GM19351 (cell line): ENCODE data around the gene MCF2L2.
A peak's percentile ranks its signal among the peaks of the same experiment; 100 is the strongest.

Experiments used
- ATAC-seq: cut with Tn5 transposase; IDR thresholded peaks from one replicate; pipeline ENCODE4 v1.9.1; 2021; ENCODE audit warnings: mild to moderate bottlenecking, moderate library complexity; ENCODE audit not compliant: unreplicated experiment

Gene MCF2L2

GRCh38 chr3:183401678-183402077, 26.7 kb downstream of the MCF2L2 start:
- ATAC-seq, result no peak

- ATAC-seq, result no peak
Measured at GRCh38 chr3:183400352-183400751, 28.1 kb downstream of the MCF2L2 start.

- ATAC-seq, result no peak
Measured at GRCh38 chr3:183396662-183397391, 31.6 kb downstream of the MCF2L2 start.

GRCh38 chr3:183394150-183394549, 34.3 kb downstream of the MCF2L2 start:
- no peak for ATAC-seq

DNA sequence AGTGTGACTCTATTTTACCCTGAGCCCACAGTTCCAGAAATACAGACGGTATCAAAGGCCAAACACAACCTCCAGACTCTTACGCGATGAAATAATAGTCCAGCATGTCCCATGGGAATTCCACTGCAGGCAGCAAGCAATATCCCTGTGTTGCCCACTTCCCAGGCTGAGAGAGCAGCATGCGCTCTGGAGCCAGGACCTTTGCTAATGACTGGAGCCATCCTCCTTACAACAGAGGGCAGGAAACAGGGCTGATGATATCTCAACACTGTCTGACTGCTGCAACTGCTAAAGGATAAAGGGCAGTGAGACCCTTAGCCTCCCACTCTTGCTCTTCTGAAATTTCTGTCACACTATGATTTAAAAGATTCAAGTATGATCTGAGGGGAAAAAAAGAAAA, 34.8 kb downstream of the MCF2L2 start:
- ATAC-seq, result no peak

GRCh38 chr3:183392186-183393034, 36.0 kb downstream of the MCF2L2 start:
- no peak for ATAC-seq

- ATAC-seq, result no peak
Measured at GRCh38 chr3:183391460-183391859, 37.0 kb downstream of the MCF2L2 start.

DNA sequence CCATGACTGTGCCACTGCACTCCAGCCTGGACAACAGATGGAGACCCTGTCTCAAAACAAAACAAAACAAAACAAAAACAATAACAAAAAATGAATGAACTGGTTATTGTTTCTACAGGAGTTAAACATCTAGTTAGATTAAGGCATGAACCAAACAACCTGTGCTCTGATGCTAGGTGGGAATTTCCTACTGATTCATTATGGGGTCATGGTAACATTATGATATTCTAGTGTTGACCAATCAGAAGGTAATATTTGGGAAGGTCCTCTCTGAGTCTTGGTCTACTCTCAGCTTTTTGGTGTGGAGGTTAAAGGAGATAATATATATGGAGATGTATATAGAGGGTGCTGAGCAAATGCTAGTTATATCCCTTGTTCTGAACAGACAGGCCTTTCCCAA, 37.6 kb downstream of the MCF2L2 start:
- ATAC-seq, result no peak

DNA sequence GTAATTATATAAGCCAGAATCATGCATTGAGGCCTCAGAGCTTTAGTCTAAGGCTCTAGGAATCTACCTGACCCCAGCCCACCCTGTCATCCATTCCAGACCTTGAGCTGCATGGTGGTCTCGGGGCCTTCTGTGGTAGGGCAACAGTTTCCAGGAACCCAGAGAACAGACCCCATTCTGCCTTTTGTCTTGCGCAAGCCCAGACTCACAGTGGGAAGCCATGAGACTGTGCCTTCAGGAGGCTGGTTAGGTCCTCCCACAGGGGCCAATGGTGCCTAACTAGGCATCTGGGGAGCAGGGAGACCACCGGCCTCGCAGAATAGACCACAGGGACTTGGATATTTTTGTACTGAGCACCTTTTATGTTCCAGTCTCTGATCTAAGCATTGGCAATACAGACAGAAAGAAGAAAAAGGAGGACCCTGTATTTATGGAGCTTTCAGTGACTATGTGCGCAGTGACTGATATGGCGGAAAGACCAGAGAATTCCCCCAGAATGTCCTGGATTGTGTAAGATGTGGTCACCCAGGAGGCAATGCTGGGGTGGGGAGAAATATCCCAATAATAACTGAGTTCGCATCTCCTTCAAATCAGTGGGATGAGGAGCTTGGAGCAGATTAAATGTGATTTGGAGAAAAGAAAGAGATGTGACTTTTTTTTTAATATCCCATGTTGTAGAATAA, 40.1 kb downstream of the MCF2L2 start:
- ATAC-seq, result no peak

- ATAC-seq, result no peak
Measured at GRCh38 chr3:183387797-183388196, 40.6 kb downstream of the MCF2L2 start.

GRCh38 chr3:183386651-183387050, 41.8 kb downstream of the MCF2L2 start:
- no peak for ATAC-seq

DNA sequence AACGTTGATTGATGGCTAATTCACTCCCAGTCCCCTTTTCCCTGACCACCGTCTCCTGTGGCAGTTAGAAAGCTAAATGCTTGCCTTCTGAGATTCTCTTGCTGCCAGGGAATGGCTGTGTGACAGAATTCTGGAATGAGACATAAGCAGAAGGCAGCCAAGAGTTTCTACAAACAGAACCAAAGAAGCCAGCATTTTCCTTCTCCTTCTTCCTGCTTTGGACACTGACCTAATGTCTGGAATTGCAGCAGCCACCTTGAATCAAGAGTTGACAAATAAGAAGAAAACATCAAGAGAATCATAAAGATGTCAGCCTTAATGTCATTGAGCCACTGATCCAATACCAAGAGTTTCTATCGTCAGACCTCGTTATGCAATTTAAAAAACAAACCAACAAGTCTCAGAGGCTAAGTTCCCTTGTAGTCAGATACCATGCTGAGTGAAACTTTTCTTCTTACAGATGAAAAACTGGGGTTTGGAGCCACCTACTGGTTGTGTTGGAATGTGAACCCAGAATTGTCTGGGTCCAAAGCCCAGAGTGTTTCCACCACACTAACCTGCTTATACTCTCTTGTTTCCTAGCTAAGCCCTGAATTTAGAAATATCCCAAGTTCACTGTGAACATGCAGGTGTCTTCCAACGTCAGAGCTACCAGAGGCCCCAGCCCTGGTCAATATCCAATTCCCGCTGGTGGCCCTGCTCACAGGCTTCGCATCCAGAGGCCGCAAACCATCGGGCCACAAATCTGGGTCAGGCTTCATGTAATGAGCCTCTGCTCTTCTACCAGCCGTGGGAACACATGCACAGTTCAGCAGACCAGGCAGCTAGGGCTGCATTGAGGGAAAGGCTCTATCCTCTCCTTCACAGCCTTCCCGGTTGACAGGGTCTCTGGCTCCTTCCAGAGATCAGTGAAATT, 42.5 kb downstream of the MCF2L2 start:
- ATAC-seq, result peak; percentile 86

GRCh38 chr3:183381673-183382072, 46.7 kb downstream of the MCF2L2 start:
- ATAC-seq, result no peak

DNA sequence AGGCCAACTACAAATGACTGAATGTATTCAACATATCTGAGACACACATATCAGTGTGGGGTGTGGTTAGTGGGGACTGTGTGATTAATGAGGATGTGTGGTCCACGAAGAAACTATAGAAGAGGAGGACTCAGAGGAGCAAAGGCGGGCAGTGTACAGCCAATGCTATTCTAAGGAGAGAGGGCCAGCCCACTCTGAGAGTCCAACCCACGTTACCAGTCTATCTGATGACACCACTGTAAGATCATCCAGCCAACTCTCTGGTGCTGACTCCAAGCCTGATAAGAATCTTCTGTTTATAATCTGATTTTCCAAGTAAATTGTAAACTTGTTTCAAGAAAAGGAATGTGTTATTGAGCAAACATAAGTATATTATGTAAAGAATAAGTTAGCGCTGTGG, 47.2 kb downstream of the MCF2L2 start:
- ATAC-seq, result no peak

GRCh38 chr3:183378951-183379350, 49.5 kb downstream of the MCF2L2 start:
- no peak for ATAC-seq

DNA sequence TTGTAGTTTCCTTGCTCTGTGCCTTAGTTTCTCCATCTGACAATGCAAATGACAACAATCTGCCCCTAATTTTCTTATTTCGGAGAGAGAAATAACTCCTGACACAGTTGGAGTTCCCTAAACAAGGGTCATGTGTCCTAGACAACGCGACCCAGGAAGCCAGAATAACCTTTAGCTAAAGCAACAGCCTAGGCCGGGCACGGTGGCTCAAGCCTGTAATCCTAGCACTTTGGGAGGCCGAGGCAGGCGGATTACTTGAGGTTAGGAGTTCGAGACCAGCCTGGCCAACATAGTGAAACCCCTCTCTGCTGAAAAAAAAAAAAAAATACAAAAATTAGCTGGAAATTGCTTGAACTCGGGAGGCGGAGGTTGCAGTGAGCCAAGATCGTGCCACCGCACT, 49.9 kb downstream of the MCF2L2 start:
- no peak for ATAC-seq

DNA sequence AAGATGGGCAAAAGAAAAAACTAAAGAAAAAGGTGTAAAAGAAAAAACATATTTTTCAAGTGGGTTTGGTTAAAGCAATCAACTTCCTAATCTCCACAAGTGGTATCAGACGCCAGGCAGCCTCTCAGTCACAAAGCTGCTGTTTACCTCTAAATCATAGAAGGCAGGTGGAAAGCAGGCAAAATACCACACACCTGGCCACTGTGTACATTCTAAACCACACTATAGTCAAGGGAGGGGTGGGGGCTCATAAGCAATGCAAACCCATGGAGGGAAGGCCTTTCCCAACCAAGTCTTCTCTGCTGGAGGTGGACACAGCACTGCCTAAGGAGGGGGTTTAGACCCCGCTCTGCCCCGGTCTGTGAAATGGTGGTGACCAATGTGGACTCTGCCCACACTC, 50.4 kb downstream of the MCF2L2 start:
- ATAC-seq, result no peak

- ATAC-seq, result peak; percentile 44
Measured at GRCh38 chr3:183377307-183377959, 51.0 kb downstream of the MCF2L2 start.

DNA sequence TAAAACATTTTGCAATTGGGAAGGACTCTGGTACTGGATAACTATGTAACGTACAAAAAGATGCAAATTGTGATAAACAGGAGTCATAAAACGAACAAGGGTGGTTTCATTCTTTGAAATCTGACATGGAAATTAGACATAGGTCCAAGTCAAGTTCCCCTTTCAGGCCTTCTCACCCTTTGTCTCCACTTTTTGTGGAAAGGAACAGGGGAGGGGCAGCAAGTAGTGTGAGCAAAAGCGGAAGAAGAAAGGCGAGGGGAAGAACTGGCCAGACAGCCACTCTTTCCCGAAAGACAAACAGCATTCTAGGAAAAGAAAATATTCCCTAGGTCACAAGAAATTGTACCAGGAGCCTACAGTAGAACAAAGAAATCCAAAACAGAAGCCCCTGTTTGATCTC, 52.6 kb downstream of the MCF2L2 start:
- ATAC-seq, result no peak

DNA sequence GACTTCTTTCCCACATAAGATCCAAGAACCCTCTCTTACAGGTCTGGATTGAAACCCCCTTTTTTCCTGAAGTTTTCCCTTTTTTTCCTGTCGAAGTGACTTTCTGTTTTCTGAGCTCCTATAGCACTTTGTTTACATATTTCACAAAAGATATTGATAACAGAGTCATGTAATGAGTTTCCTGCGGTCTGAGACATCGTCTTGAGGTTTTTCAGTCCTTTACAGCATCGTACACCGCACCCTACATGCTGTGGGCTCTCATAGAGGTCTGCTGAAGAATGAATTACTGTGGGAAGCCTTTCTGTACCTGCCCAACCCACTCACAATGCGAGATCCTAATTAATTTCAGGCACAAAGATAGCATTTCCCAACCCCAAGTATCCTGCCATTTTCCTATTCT, 53.1 kb downstream of the MCF2L2 start:
- ATAC-seq, result no peak
